GM23248 (cell line): ENCODE data around the gene RASGEF1B.

Experiments used
- EZH2 ChIP-seq: fragments of 200-600 bp; sonication (generic); IDR thresholded peaks from 2 replicates; pipeline ENCODE4 v1.6.1; 2018; ENCODE audit warnings: antibody characterized with exemption, mild to moderate bottlenecking; ENCODE audit not compliant: insufficient read depth, poor library complexity, severe bottlenecking
- EZH2phosphoT487 ChIP-seq: fragments of 200-600 bp; sonication (generic); IDR thresholded peaks from 2 replicates; pipeline ENCODE4 v1.6.1; 2018; ENCODE audit warnings: antibody characterized with exemption, moderate library complexity, mild to moderate bottlenecking, low read depth; ENCODE audit not compliant: insufficient read depth

DNA sequence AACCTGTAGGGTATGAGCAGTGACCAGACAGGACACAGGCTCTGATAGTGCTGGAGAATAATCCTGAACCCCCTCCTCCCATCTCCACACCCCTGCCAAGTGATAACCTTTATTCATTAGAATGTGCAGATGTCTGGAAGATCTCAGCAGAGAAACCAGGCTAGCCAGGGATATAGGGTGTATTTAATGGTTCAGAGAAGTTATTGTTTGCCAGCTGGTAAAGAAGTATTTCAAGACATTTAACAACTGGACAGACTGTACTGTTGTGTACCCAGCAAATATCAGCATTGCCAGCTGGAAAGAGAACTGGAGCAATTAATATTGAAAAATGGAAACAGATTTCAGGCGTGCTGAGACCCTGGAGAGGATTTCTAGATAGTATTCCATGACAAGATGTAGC, 94.5 kb downstream of the RASGEF1B start:
- TF ChIP-seq EZH2phosphoT487 (no peak), EZH2 (no peak)
